Muscle of leg (tissue), 11 donors: ENCODE results near the gene TNS1. TPM values are rescaled to one million over a fixed set of nuclear protein-coding genes. Genes with fewer than 3 reads are reported as not detected.
A peak's percentile ranks its signal among the peaks of the same experiment; 100 is the strongest.

ENCODE experiments used
- DNase-seq: peaks from one replicate; pipeline ENCODE4 v3.0.0; 2013
- H3K27ac ChIP-seq: one replicate; pipeline ENCODE4 v1.5.1; 2013; ENCODE audit warnings: mild to moderate bottlenecking, low read length, control low read depth
- H3K27me3 ChIP-seq: one replicate; pipeline ENCODE4 v1.6.1; 2013; ENCODE audit warnings: low read length; ENCODE audit not compliant: control insufficient read depth, insufficient read depth
- H3K36me3 ChIP-seq: one replicate; pipeline ENCODE4 v1.6.1; 2013; ENCODE audit warnings: low read length; ENCODE audit not compliant: control insufficient read depth, insufficient read depth
- H3K4me1 ChIP-seq: one replicate; pipeline ENCODE4 v1.6.1; 2013; ENCODE audit warnings: low read length; ENCODE audit not compliant: control insufficient read depth, insufficient read depth
- H3K4me3 ChIP-seq: one replicate; pipeline ENCODE4 v1.5.1; 2013; ENCODE audit warnings: low read length, control low read depth
- H3K9me3 ChIP-seq: replicated peaks from 2 replicates; pipeline ENCODE4 v1.6.1; 2013; ENCODE audit warnings: low read depth, low read length; ENCODE audit not compliant: control insufficient read depth
- WGBS: methylation state at CpG from one replicate; pipeline ENCODE4 v1.1.5; 2013; ENCODE audit warnings: missing lambda C conversion rate; ENCODE audit not compliant: insufficient coverage; 5-methylcytosine and 5-hydroxymethylcytosine counted together
- polyA plus RNA-seq, 8 donors: library from polyadenylated mRNA; unstranded; fragments of 120-200 nt; gene quantifications; one replicate each; pipeline versions ENCODE4 v1.2.1 to v1.2.3, GENCODE V29; 2013; ENCODE audit warnings: inconsistent platforms in 1 of 8, low replicate concordance in 1 of 8; ENCODE audit not compliant: insufficient read length in 8 of 8, insufficient read depth in 1 of 8
- total RNA-seq: library from RNA; stranded (reverse); fragments of 120-200 nt; gene quantifications from one replicate; pipeline ENCODE4 v1.2.4, GENCODE V29; 2013

TNS1 gene
- total and polyA plus RNA-seq, 9 donors: 68.1 to 129 (median 114) TPM

- Histone ChIP-seq H3K9me3 (no peaks in the 10 kb centered on the region), H3K4me1 (peaks cover 79% of the 10 kb centered on the region), H3K27me3 (no peaks in the 10 kb centered on the region), H3K27ac (peak overlapping the region; percentile 40), H3K36me3 (peaks cover 46% of the 10 kb centered on the region), H3K4me3 (no peak overlapping the region)
- DNase-seq: no peak
- WGBS: 63% methylated on average over 2 of the region's 5 CpGs
Measured at GRCh38 chr2:217861334-217861877, 141.4 kb downstream of the TNS1 start.

GRCh38 chr2:217859926-217860325, 142.9 kb downstream of the TNS1 start:
- peak overlapping the region; percentile 94 for H3K27ac ChIP-seq
- peaks cover 79% of the 10 kb centered on the region for H3K4me1 ChIP-seq
- H3K4me3 ChIP-seq: no peak overlapping the region
- DNase-seq: peak; percentile 9
- H3K9me3 ChIP-seq: no peaks in the 10 kb centered on the region
- H3K27me3 ChIP-seq: no peaks in the 10 kb centered on the region
- peaks cover 49% of the 10 kb centered on the region for H3K36me3 ChIP-seq
- 62% methylated on average over 3 of the region's 5 CpGs for WGBS

GRCh38 chr2:217858519-217859491, 144.0 kb downstream of the TNS1 start:
- H3K27me3 ChIP-seq: no peaks in the 10 kb centered on the region
- 0% methylated on average over 7 of the region's 11 CpGs for whole genome bisulfite sequencing
- H3K9me3 ChIP-seq: no peaks in the 10 kb centered on the region
- peaks cover 50% of the 10 kb centered on the region for H3K36me3 ChIP-seq
- peaks cover 79% of the 10 kb centered on the region for H3K4me1 ChIP-seq
- peak overlapping the region; percentile 63 for H3K4me3 ChIP-seq
- H3K27ac ChIP-seq: peak overlapping the region; percentile 94
- DNase-seq: peak; percentile 99

DNA sequence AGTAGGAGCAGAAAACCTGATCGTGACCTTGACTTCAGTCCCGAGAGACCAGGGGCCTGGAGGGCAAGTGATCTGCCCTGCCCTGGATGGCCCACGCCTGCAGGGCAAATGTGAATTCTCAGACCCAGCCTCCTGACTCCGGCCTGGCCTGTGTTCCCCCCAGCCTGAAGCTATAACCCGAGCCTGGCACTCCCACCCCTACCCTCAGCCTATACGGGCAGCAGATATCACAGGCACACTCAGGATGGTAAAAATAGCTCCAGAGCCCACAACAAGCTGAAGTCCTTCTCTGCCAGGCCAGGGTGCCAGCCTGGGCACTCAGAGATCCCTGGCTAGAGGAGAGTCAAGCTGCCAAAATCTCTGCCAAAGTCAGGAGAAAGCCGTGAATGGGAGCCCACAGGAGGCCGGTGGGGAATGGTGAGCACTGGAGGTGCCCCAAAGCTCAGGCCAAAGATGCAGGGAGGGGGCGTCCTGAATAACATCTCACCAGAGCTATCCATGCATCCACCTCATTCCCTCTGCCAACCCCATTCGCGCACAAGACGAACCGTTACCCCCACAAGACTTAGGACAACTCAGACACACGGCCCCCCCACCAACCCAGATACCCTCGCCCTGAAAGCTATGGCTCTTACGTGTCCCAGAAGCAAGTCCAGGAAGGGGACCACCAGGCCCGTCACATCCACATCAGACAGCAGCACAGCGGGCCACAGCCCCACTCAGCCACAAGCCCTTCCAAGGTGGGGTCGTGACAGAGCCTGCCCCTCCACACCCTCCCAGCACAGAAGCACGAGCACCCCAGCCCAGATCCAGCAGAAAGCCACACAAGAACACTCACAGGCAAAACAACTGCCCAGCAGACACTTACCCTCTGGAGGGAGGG, 144.9 kb downstream of the TNS1 start:
- peaks cover 49% of the 10 kb centered on the region for H3K36me3 ChIP-seq
- DNase-seq: peak; percentile 62
- WGBS: 24% methylated on average over 13 of the region's 20 CpGs
- peaks cover 81% of the 10 kb centered on the region for H3K4me1 ChIP-seq
- H3K27ac ChIP-seq: peak overlapping the region; percentile 94
- no peaks in the 10 kb centered on the region for H3K9me3 ChIP-seq
- H3K27me3 ChIP-seq: no peaks in the 10 kb centered on the region
- H3K4me3 ChIP-seq: peak overlapping the region; percentile 63

- Histone ChIP-seq H3K36me3 (peaks cover 54% of the 10 kb centered on the region), H3K4me1 (peaks cover 86% of the 10 kb centered on the region)
- WGBS: no CpG with 5 or more reads among the region's 4 CpGs
Measured at GRCh38 chr2:217856871-217857270, 145.9 kb downstream of the TNS1 start.

DNA sequence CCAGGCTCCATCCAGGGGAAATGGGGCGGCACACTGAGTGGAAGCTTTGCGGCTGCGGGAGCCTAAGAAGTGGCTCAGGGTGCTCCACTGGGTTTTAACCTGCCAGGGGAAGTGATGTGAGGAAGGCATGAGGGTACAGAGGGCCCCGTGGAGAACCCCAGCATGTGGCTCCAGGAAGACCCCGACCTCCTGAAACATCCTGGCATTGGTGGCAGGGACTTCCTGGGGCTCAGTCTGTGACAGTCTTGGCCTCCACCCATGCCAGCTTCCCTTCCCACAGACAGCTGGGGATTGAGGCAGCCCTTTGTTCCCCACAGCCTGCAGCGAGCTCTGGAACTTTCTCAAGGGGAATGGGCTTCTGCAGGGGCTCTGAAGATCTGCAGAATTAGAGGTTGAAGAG, 146.6 kb downstream of the TNS1 start:
- H3K27ac ChIP-seq: no peak overlapping the region
- H3K4me3 ChIP-seq: no peak overlapping the region
- peaks cover 90% of the 10 kb centered on the region for H3K4me1 ChIP-seq
- H3K36me3 ChIP-seq: peaks cover 49% of the 10 kb centered on the region
- H3K27me3 ChIP-seq: no peaks in the 10 kb centered on the region
- WGBS: 85% methylated on average over 6 of the region's 6 CpGs
- no peak for DNase-seq
- no peaks in the 10 kb centered on the region for H3K9me3 ChIP-seq

More at GRCh38 chr2:217856871-217857270, 145.9 kb downstream of the TNS1 start:
- Histone ChIP-seq H3K4me3 (peak overlapping the region; percentile 63), H3K27me3 (no peaks in the 10 kb centered on the region), H3K9me3 (no peaks in the 10 kb centered on the region), H3K27ac (peak overlapping the region; percentile 94)
- DNase-seq: no peak

DNA sequence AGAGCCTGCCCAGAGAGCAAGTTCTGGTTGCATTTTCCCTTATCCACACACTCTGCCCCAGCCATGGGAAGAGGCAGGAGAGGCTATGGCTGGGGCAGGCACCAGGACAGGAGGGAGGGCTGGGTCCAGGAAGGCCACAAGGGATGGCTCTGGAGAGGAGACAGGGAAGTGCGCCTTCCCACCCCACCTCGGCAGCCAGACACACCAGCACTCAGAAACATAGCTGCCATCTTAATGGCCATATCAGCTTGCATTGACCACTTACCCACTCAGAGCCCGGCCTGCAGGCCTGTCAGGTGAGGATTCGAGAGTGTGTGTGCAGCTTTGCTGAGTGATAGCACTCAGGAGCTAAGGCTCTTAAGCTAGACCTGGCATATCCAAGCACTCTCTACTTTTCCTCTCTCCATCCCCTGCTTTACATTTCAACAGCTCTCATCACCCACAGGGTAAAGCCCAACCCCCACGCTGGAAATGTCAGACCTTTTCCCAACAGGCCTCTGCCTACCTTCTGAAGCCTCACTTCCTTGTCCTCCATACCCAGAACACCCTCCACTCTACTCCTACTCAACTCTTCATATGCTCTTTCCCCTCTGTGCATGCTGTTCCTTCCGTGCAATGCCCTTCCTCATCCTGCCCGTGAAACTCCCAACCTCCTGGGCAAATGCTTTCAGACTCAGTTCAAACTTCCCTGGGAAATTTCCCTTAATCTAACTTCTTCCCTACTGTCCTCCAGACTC, 147.9 kb downstream of the TNS1 start:
- no peak overlapping the region for H3K27ac ChIP-seq

GRCh38 chr2:217853961-217854360, 148.8 kb downstream of the TNS1 start:
- 46% methylated on average over 2 of the region's 3 CpGs for WGBS
- peak overlapping the region; percentile 70 for H3K27ac ChIP-seq

More for the DNA sequence above, 147.9 kb downstream of the TNS1 start:
- Histone ChIP-seq H3K4me3 (no peak overlapping the region), H3K4me1 (peaks cover 95% of the 10 kb centered on the region), H3K9me3 (no peaks in the 10 kb centered on the region), H3K36me3 (peaks cover 49% of the 10 kb centered on the region), H3K27me3 (no peaks in the 10 kb centered on the region)
- no peak for DNase-seq
- 72% methylated on average over 3 of the region's 7 CpGs for WGBS

GRCh38 chr2:217853301-217853881, 149.4 kb downstream of the TNS1 start:
- Histone ChIP-seq H3K4me1 (peaks cover 97% of the 10 kb centered on the region), H3K4me3 (no peak overlapping the region), H3K36me3 (peaks cover 60% of the 10 kb centered on the region), H3K27me3 (no peaks in the 10 kb centered on the region), H3K9me3 (no peaks in the 10 kb centered on the region), H3K27ac (peak overlapping the region; percentile 70)
- DNase-seq: peak; percentile 82
- 18% methylated on average over 4 of the region's 6 CpGs for WGBS

More at GRCh38 chr2:217853961-217854360, 148.8 kb downstream of the TNS1 start:
- Histone ChIP-seq H3K4me3 (no peak overlapping the region), H3K4me1 (peaks cover 95% of the 10 kb centered on the region), H3K36me3 (peaks cover 54% of the 10 kb centered on the region), H3K9me3 (no peaks in the 10 kb centered on the region), H3K27me3 (no peaks in the 10 kb centered on the region)
- DNase-seq: no peak
